Measurements from ENCODE around the gene TSPY3.
"Not testable (repeated sequence)": the region's sequence is repeated elsewhere in the genome, so short reads cannot be mapped to it uniquely, and the experiment has no call there.

The TSPY3 gene

GRCh38 chrY:9398121-9398520 lies at the start of gene TSPY3:
TSPY3 (plus strand) TSS chrY:9398421; CDS start chrY:9398467, 46 bp downstream.
- H3K4me3 ChIP-seq (ENCODE audit: low read depth, low read length) = not testable (repeated sequence)

GRCh38 chrY:9357497-9357896 lies 40.7 kb upstream of the TSPY3 start, which contains the start of gene TSPY8:
TSPY8 (plus strand) TSS chrY:9357797; CDS start chrY:9357843, 46 bp downstream.
- not testable (repeated sequence) for H3K4me3 ChIP-seq (ENCODE audit: low read depth, low read length)

GRCh38 chrY:9396527-9396926 lies 1.7 kb upstream of the TSPY3 start:
- not testable (repeated sequence) for H3K4me3 ChIP-seq (ENCODE audit: low read depth, low read length)
